Measurements from ENCODE around the gene STRAP.

The STRAP gene

DNA sequence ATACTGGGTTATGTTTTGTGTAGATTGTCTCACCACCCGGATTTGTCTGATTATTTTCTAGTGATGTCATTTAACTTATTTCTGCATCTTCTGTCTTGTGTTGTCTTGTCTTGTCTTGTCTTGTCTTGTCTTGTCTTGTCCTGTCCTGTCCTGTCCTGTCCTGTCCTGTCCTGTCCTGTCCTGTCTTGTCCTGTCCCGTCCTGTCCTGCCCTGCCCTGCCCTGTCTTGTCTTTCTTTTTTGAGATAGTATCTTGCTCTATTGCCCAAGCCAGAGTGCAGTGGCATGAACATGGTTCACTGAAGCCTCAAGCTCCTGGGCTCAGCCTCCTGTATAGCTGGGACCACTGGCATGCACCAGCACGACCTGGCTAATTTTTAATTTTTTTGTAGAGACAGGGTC is 54.6 kb downstream of the STRAP start:
- TF ChIP-seq CEBPB (IDR thresholded peaks at IDR 0.05): no peak
- TF ChIP-seq, protein P1, sequence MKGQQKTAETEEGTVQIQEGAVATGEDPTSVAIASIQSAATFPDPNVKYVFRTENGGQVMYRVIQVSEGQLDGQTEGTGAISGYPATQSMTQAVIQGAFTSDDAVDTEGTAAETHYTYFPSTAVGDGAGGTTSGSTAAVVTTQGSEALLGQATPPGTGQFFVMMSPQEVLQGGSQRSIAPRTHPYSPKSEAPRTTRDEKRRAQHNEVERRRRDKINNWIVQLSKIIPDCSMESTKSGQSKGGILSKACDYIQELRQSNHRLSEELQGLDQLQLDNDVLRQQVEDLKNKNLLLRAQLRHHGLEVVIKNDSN (IDR thresholded peaks at IDR 0.05): no peak
- TF ChIP-seq RAD21 (IDR thresholded peaks at IDR 0.05; ENCODE audit: low read depth): no peak
- no peak for TF ChIP-seq FOXM1 (IDR thresholded peaks at IDR 0.05; ENCODE audit: borderline replicate concordance, low read depth)
- no peak for TF ChIP-seq YY1 (IDR thresholded peaks at IDR 0.05; ENCODE audit: low read depth)
- no peak for TF ChIP-seq EP300 (IDR thresholded peaks at IDR 0.05; ENCODE audit: borderline replicate concordance)
- TF ChIP-seq TCF12 (IDR thresholded peaks at IDR 0.05; ENCODE audit: low read depth): no peak
- TF ChIP-seq TEAD4 (IDR thresholded peaks at IDR 0.05): no peak
- TF ChIP-seq TAF1 (IDR thresholded peaks at IDR 0.05; ENCODE audit: low read depth): no peak
- TF ChIP-seq, protein P2, sequence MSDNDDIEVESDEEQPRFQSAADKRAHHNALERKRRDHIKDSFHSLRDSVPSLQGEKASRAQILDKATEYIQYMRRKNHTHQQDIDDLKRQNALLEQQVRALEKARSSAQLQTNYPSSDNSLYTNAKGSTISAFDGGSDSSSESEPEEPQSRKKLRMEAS (IDR thresholded peaks at IDR 0.05): no peak
- TF ChIP-seq ZBTB7A (IDR thresholded peaks at IDR 0.05; ENCODE audit: low read depth): no peak
- no peak for TF ChIP-seq EGR1 (IDR thresholded peaks at IDR 0.05)
- TF ChIP-seq, protein P3, sequence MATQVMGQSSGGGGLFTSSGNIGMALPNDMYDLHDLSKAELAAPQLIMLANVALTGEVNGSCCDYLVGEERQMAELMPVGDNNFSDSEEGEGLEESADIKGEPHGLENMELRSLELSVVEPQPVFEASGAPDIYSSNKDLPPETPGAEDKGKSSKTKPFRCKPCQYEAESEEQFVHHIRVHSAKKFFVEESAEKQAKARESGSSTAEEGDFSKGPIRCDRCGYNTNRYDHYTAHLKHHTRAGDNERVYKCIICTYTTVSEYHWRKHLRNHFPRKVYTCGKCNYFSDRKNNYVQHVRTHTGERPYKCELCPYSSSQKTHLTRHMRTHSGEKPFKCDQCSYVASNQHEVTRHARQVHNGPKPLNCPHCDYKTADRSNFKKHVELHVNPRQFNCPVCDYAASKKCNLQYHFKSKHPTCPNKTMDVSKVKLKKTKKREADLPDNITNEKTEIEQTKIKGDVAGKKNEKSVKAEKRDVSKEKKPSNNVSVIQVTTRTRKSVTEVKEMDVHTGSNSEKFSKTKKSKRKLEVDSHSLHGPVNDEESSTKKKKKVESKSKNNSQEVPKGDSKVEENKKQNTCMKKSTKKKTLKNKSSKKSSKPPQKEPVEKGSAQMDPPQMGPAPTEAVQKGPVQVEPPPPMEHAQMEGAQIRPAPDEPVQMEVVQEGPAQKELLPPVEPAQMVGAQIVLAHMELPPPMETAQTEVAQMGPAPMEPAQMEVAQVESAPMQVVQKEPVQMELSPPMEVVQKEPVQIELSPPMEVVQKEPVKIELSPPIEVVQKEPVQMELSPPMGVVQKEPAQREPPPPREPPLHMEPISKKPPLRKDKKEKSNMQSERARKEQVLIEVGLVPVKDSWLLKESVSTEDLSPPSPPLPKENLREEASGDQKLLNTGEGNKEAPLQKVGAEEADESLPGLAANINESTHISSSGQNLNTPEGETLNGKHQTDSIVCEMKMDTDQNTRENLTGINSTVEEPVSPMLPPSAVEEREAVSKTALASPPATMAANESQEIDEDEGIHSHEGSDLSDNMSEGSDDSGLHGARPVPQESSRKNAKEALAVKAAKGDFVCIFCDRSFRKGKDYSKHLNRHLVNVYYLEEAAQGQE (IDR thresholded peaks at IDR 0.05; ENCODE audit: low read depth): no peak
- no peak for TF ChIP-seq CREB1 (IDR thresholded peaks at IDR 0.05; ENCODE audit: low read depth)
- no peak for TF ChIP-seq NFIC (IDR thresholded peaks at IDR 0.05)

DNA sequence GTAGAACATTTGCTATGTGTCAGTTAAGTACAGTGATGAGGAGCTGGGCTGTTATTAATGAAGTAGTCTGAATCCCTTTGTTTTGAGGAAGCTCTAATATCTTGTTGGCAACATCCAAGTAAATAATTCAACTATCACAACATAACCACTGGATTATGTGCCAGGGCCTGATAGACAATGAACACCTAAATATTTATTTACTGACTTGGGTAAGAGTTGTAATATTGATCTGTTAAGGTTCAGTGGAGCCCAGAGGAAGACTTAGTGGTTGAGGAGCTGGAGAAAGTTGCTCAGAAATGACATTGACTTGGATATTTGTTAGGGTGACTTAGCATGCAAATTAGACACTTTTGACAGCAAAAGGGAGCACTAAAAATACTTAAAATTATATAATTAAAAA is 55.7 kb downstream of the STRAP start:
- TF ChIP-seq, protein P1 (IDR thresholded peaks at IDR 0.05): no peak
- no peak for TF ChIP-seq RAD21 (IDR thresholded peaks at IDR 0.05; ENCODE audit: low read depth)
- no peak for TF ChIP-seq TAF1 (IDR thresholded peaks at IDR 0.05; ENCODE audit: low read depth)
- no peak for TF ChIP-seq EGR1 (IDR thresholded peaks at IDR 0.05)
- TF ChIP-seq ZBTB7A (IDR thresholded peaks at IDR 0.05; ENCODE audit: low read depth): no peak
- TF ChIP-seq CEBPB (IDR thresholded peaks at IDR 0.05): no peak
- no peak for TF ChIP-seq NFIC (IDR thresholded peaks at IDR 0.05)
- no peak for TF ChIP-seq TEAD4 (IDR thresholded peaks at IDR 0.05)

DNA sequence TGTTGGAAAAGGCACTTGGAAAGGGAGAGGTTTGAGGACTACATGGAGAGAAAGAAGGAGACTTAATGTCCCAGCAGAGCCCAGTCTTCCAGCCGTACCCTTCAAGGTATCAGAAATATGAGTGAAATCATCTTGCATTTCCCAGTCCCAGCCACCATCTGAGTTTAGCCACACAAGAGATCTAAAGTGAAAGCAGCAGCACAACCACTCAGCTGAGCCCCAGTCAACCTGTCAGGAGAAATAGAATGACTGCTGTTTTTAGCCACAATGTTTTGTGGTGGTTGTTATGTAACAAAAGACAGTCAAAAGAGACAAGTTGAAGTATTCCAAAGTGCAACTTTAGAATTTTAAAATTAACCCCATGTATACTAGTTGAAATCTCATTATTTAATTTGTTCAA is 56.9 kb downstream of the STRAP start:
- TF ChIP-seq CREB1 (IDR thresholded peaks at IDR 0.05; ENCODE audit: low read depth): no peak
- no peak for TF ChIP-seq TEAD4 (IDR thresholded peaks at IDR 0.05)
- no peak for TF ChIP-seq EP300 (IDR thresholded peaks at IDR 0.05; ENCODE audit: borderline replicate concordance)
- no peak for TF ChIP-seq TCF12 (IDR thresholded peaks at IDR 0.05; ENCODE audit: low read depth)

DNA sequence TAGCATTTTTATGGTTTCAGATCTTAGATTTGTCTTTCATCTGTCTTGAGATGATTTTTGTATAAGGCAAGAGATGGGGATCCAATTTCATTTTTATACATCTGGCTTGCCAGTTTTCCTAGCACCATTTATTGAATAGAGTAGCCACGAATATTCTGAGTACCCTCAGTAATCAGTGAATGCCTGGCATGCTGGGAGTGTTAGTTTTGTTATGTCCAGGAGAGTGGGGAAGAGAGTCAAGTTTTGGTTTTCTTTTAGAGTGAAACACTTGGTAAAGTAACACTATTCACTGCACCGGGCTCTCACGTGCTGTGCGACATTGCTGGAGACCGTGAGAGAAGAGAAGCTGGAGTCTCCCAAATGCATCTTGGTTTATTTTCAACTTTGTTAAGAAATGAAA is 60.3 kb downstream of the STRAP start:
- TF ChIP-seq CREB1 (IDR thresholded peaks at IDR 0.05; ENCODE audit: low read depth): no peak
- TF ChIP-seq, protein P1 (IDR thresholded peaks at IDR 0.05): no peak
- TF ChIP-seq NFIC (IDR thresholded peaks at IDR 0.05): no peak
- no peak for TF ChIP-seq FOXM1 (IDR thresholded peaks at IDR 0.05; ENCODE audit: borderline replicate concordance, low read depth)
- TF ChIP-seq ZBTB7A (IDR thresholded peaks at IDR 0.05; ENCODE audit: low read depth): no peak
- TF ChIP-seq TEAD4 (IDR thresholded peaks at IDR 0.05): no peak
- TF ChIP-seq TAF1 (IDR thresholded peaks at IDR 0.05; ENCODE audit: low read depth): no peak
- TF ChIP-seq RAD21 (IDR thresholded peaks at IDR 0.05; ENCODE audit: low read depth): no peak
- TF ChIP-seq, protein P3 (IDR thresholded peaks at IDR 0.05; ENCODE audit: low read depth): no peak
- TF ChIP-seq EGR1 (IDR thresholded peaks at IDR 0.05): no peak
- TF ChIP-seq, protein P2 (IDR thresholded peaks at IDR 0.05): no peak
- no peak for TF ChIP-seq CEBPB (IDR thresholded peaks at IDR 0.05)
